Nephron progenitor cell (in vitro differentiated cells): ENCODE results near the gene NBEA.

ENCODE experiments used
- DNase-seq: peaks from one replicate; pipeline ENCODE4 v3.0.0; 2021
- H3K27ac Mint-ChIP-seq: 2 replicates; pipeline ENCODE4 v1.8.0; 2021; ENCODE audit warnings: mild to moderate bottlenecking, moderate library complexity, mixed read lengths
- H3K27me3 Mint-ChIP-seq: 2 replicates; pipeline ENCODE4 v1.8.0; 2021; ENCODE audit warnings: mild to moderate bottlenecking, low read depth, mixed read lengths; ENCODE audit not compliant: poor library complexity
- H3K36me3 Mint-ChIP-seq: 2 replicates; pipeline ENCODE4 v1.8.0; 2021; ENCODE audit warnings: low read depth, mixed read lengths
- H3K4me1 Mint-ChIP-seq: 2 replicates; pipeline ENCODE4 v1.8.0; 2021; ENCODE audit warnings: mixed read lengths
- H3K4me3 Mint-ChIP-seq: 2 replicates; pipeline ENCODE4 v1.8.0; 2021; ENCODE audit warnings: mild to moderate bottlenecking, moderate library complexity, mixed read lengths
- H3K9me3 Mint-ChIP-seq: 2 replicates; pipeline ENCODE4 v1.8.0; 2021; ENCODE audit warnings: mild to moderate bottlenecking, moderate library complexity, mixed read lengths
- TF ChIP-seq, protein P1 (sequence below): fragments of 200-600 bp; sonication (generic); IDR thresholded peaks from 2 replicates; pipeline ENCODE4 v1.5.0; 2021; ENCODE audit warnings: antibody characterized with exemption

NBEA gene

DNA sequence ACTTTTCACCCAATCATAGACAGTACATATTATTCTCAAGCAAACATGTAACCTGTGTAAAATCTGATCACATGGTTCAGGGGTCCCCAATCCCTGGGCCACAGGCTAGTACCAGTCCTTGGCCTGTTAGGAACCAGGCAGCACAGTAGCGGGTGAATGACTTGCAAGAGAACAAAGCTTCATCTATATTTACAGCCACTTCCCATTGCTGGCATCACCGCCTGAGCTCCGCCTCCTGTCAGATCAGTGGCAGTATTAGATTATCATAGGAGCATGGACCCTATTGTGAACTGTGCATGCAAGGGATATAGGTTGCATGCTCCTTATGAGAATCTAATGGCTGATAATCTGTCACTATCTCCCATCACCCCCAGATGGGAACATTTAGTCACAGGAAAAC, 401.3 kb downstream of the NBEA start:
- TF ChIP-seq, protein P1, sequence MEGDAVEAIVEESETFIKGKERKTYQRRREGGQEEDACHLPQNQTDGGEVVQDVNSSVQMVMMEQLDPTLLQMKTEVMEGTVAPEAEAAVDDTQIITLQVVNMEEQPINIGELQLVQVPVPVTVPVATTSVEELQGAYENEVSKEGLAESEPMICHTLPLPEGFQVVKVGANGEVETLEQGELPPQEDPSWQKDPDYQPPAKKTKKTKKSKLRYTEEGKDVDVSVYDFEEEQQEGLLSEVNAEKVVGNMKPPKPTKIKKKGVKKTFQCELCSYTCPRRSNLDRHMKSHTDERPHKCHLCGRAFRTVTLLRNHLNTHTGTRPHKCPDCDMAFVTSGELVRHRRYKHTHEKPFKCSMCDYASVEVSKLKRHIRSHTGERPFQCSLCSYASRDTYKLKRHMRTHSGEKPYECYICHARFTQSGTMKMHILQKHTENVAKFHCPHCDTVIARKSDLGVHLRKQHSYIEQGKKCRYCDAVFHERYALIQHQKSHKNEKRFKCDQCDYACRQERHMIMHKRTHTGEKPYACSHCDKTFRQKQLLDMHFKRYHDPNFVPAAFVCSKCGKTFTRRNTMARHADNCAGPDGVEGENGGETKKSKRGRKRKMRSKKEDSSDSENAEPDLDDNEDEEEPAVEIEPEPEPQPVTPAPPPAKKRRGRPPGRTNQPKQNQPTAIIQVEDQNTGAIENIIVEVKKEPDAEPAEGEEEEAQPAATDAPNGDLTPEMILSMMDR: no peak

DNA sequence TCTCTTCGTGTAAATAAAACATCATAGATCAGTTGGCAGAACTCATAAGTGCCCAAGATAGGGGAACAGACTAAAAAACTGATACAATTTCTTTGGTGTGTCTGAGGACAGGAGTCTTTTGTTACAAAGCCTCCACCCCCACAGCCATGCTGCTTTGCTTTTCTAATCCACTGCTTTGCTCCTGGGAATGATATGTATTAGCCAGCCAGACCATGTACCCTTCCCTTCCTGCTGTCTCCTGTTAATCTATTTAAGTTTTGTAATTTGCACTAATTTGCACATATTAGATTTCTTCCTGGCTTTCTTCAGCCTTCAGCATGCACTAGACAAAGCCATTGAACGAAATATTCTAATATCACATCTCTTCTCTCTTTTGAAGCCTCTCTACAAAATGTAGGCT, 403.9 kb downstream of the NBEA start:
- Mint-ChIP-seq H3K27ac (no peak overlapping the region), H3K36me3 (no peaks in the 10 kb centered on the region), H3K4me1 (peaks cover 20% of the 10 kb centered on the region), H3K9me3 (no peaks in the 10 kb centered on the region), H3K27me3 (no peaks in the 10 kb centered on the region), H3K4me3 (no peak overlapping the region)
- DNase-seq: no peak
- TF ChIP-seq, protein P1: no peak

More for the DNA sequence above, 401.3 kb downstream of the NBEA start:
- Mint-ChIP-seq H3K36me3 (no peaks in the 10 kb centered on the region), H3K27me3 (no peaks in the 10 kb centered on the region), H3K9me3 (no peaks in the 10 kb centered on the region), H3K4me3 (no peak overlapping the region), H3K4me1 (peaks cover 8% of the 10 kb centered on the region), H3K27ac (no peak overlapping the region)
- DNase-seq: no peak

DNA sequence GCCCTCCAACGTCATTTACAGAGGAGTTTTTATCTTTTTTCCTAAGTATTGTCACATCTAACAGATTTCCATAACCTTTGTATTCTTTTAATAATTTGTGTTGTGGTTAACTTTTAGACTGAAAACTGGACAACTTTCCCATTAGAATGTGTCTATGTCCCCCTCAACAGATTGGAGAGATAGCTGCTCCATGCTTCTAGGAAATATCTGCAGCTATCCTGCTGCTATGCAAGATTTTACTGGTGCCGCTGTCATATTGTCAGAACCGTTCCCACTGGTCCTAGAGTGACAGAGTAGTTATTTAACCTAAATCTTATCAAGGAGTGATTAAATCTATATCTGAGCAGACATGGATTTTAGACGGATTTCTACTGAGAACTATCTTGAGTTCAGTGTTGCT, 404.4 kb downstream of the NBEA start:
- no peak for DNase-seq
- H3K27ac Mint-ChIP-seq: no peak overlapping the region
- H3K9me3 Mint-ChIP-seq: no peaks in the 10 kb centered on the region
- no peaks in the 10 kb centered on the region for H3K27me3 Mint-ChIP-seq
- H3K4me3 Mint-ChIP-seq: no peak overlapping the region
- peaks cover 20% of the 10 kb centered on the region for H3K4me1 Mint-ChIP-seq
- no peaks in the 10 kb centered on the region for H3K36me3 Mint-ChIP-seq
- TF ChIP-seq, protein P1: no peak

DNA sequence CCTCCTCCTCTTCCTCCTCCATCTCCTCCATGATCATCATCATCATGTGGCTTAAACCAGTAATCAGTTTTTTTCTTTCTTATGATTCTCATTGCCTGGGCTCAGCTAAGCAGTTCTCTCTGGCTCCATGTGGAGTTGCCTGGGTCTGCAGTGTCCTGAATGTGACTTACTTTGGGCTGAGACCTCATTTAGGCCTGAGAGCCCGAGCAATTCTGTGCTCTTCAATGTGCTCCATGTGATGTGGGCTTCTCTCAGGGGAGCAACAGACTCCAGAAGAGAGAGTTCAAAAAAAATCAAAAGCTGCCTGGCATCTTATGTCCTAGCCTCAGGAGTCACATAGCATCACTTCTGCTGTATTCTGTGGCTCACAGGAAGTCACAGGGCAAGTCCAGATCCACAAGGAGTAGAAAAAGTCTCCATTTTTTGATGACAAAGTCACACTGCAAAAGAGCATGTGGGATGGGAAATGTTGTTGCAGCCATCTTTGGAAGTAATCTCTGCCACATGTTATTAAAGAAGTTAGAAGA, 405.7 kb downstream of the NBEA start:
- Mint-ChIP-seq H3K36me3 (no peaks in the 10 kb centered on the region), H3K9me3 (no peaks in the 10 kb centered on the region), H3K27me3 (no peaks in the 10 kb centered on the region), H3K4me1 (peaks cover 20% of the 10 kb centered on the region), H3K4me3 (no peak overlapping the region), H3K27ac (peak overlapping the region; percentile 72)
- DNase-seq: no peak
- TF ChIP-seq, protein P1: no peak

DNA sequence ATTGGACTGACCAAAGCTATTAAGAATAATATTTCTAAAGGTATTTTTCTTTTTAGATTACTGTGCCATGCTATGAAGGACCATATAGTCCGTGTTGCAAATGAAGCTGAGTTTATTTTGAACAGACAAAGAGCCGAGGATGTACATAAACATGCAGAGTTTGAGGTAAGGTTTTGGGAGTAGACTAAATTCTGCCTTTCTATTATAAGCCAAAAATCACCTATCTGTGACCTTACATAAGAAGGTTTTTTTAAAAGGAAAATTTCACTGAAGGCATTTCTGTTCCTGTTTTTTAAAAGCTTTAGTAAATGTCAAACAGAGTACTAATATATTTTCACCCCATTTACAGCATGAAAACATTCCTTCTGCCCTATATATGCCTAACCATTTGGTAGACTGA, 407.0 kb downstream of the NBEA start:
- Mint-ChIP-seq H3K36me3 (no peaks in the 10 kb centered on the region), H3K27ac (no peak overlapping the region), H3K4me3 (no peak overlapping the region), H3K27me3 (no peaks in the 10 kb centered on the region), H3K9me3 (no peaks in the 10 kb centered on the region), H3K4me1 (peaks cover 20% of the 10 kb centered on the region)
- DNase-seq: no peak
- TF ChIP-seq, protein P1: no peak

DNA sequence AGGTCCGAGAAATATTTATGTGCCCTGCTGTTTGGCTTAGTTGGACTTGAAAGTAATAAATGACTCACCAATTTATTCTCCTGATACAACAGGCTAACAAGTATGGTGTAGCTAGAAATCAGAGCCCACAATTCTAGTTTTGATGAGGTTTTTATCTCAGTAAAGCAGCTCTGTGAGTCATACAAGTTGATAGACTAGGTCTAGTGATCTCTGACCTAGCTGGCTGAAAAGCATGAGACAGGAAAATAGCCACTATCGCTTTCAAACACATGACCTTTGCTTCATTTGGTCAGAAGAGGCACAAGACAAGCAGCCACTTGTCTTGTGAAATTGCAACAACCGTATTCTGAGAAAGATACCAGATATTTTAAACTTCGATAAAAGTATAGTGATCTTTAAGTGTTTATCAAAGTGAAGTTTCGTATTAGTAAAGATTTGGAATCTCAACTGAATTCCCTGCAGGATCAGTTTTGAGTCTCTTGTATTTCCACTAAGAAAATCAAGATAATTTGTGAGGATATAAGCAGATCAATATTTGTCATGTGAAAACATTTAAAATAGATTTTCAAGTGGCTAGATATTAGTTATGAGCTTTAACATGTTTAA, 407.7 kb downstream of the NBEA start:
- Mint-ChIP-seq H3K4me3 (no peak overlapping the region), H3K36me3 (no peaks in the 10 kb centered on the region), H3K27me3 (no peaks in the 10 kb centered on the region), H3K9me3 (no peaks in the 10 kb centered on the region), H3K4me1 (peaks cover 20% of the 10 kb centered on the region), H3K27ac (peak overlapping the region; percentile 74)
- TF ChIP-seq, protein P1: no peak
- DNase-seq: no peak
